Stimulated activated naive CD8-positive, alpha-beta T cell treated with anti-CD3 and anti-CD28 coated beads, Interleukin-15, Interleukin-2, amounts not matched to agents 100 ng/mL and 50 ng/mL, for 24 hours (primary cell): ENCODE measurements around the gene DBP.
A peak's percentile ranks its signal among the peaks of the same experiment; 100 is the strongest.

Experiments used
- H3K27ac Mint-ChIP-seq: one replicate; pipeline ENCODE4 v1.8.0; 2021; ENCODE audit warnings: mild to moderate bottlenecking, mixed read lengths
- H3K27me3 Mint-ChIP-seq: one replicate; pipeline ENCODE4 v1.8.0; 2021; ENCODE audit warnings: mixed read lengths
- H3K36me3 Mint-ChIP-seq: one replicate; pipeline ENCODE4 v1.8.0; 2021; ENCODE audit warnings: low read depth, mixed read lengths
- H3K4me1 Mint-ChIP-seq: one replicate; pipeline ENCODE4 v1.8.0; 2021; ENCODE audit warnings: low read depth, mixed read lengths
- H3K4me3 Mint-ChIP-seq: one replicate; pipeline ENCODE4 v1.8.0; 2021; ENCODE audit warnings: mild to moderate bottlenecking, mixed read lengths
- H3K9me3 Mint-ChIP-seq: one replicate; pipeline ENCODE4 v1.8.0; 2021; ENCODE audit warnings: mixed read lengths

Gene DBP

GRCh38 chr19:48603001-48603400 is 34.2 kb downstream of the DBP start:
- H3K36me3 Mint-ChIP-seq = no peaks in the 10 kb centered on the region
- no peaks in the 10 kb centered on the region for H3K9me3 Mint-ChIP-seq

DNA sequence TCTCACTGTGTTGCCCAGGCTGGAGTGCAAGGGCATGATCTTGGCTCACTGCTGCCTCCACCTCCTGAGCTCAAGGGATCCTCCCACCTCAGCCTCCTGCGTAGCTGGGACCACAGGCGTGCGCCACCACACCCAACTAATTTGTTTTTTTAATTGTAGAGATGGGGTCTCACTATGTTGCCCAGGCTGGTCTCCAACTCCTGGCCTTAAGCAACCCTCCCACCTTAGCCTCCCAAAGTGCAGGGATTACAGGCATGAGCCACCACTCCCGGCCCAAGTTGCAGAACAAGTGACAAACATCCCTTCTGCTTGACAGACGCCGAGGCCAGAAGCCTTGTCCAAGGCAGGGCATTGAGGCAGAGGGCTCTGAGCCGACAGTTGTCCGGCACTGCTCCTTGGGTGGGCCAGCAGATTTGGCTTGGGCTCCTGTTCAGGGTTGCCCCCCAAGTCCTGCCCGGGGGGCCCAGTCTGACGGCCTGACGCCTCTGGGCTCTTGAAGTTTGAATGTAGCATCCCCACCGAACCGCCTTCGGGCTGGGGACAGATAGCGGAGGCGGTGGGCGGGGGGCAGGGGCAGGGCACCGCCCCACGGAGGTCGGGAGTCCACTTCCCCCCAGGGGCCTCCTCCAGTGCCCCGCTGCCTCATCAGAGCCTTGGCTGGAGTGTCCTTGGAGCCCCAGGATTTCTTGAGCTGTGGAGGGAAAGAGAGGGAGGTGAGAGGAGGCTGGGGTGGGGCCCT is 36.3 kb downstream of the DBP start:
- H3K36me3 Mint-ChIP-seq = no peaks in the 10 kb centered on the region
- no peak overlapping the region for H3K27ac Mint-ChIP-seq
- no peaks in the 10 kb centered on the region for H3K9me3 Mint-ChIP-seq
- H3K4me1 Mint-ChIP-seq = peaks cover 4% of the 10 kb centered on the region
- H3K27me3 Mint-ChIP-seq = no peaks in the 10 kb centered on the region
- H3K4me3 Mint-ChIP-seq = no peak overlapping the region

More at GRCh38 chr19:48603001-48603400, 34.2 kb downstream of the DBP start:
- Mint-ChIP-seq H3K27ac (no peak overlapping the region), H3K4me3 (no peak overlapping the region), H3K4me1 (no peaks in the 10 kb centered on the region), H3K27me3 (no peaks in the 10 kb centered on the region)

DNA sequence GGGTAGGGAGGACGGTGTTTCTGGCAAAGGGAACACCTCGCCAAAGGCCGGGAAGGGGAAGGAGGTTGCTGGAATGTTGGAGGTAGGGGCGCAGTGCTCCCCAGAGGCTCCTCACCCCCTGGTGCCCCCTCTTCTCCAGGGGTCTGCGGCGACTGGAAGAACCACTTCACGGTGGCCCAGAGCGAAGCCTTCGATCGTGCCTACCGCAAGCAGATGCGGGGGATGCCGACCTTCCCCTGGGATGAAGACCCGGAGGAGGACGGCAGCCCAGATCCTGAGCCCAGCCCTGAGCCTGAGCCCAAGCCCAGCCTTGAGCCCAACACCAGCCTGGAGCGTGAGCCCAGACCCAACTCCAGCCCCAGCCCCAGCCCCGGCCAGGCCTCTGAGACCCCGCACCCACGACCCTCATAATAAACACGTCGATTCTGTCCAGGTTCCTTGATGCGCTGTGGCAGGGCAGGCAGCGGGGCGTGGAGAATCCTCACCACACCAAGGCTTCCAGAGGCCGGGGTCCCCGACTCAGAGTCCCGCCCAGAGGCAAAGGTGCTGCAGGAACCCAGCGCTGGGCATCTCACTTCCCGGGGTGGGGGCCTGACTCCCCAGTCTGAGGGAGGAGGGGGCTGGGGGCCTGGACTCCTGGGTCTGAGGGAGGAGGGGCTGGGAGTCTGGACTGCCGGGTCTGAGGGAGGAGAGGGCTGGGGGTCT is 38.0 kb downstream of the DBP start:
- no peak overlapping the region for H3K27ac Mint-ChIP-seq
- no peaks in the 10 kb centered on the region for H3K9me3 Mint-ChIP-seq
- peaks cover 4% of the 10 kb centered on the region for H3K4me1 Mint-ChIP-seq
- no peaks in the 10 kb centered on the region for H3K27me3 Mint-ChIP-seq
- no peaks in the 10 kb centered on the region for H3K36me3 Mint-ChIP-seq
- H3K4me3 Mint-ChIP-seq = no peak overlapping the region

- Mint-ChIP-seq H3K27me3 (no peaks in the 10 kb centered on the region), H3K4me3 (peak overlapping the region; percentile 60), H3K36me3 (no peaks in the 10 kb centered on the region), H3K4me1 (peaks cover 4% of the 10 kb centered on the region), H3K9me3 (no peaks in the 10 kb centered on the region), H3K27ac (peak overlapping the region; percentile 40)
Measured at GRCh38 chr19:48596679-48597465, 40.3 kb downstream of the DBP start.

- Mint-ChIP-seq H3K27me3 (no peaks in the 10 kb centered on the region), H3K27ac (no peak overlapping the region), H3K9me3 (no peaks in the 10 kb centered on the region), H3K4me1 (peaks cover 4% of the 10 kb centered on the region), H3K36me3 (no peaks in the 10 kb centered on the region), H3K4me3 (peak overlapping the region; percentile 60)
Measured at GRCh38 chr19:48596237-48596636, 40.9 kb downstream of the DBP start.

GRCh38 chr19:48595833-48596232 is 41.3 kb downstream of the DBP start:
- no peaks in the 10 kb centered on the region for H3K9me3 Mint-ChIP-seq
- no peak overlapping the region for H3K27ac Mint-ChIP-seq
- no peaks in the 10 kb centered on the region for H3K27me3 Mint-ChIP-seq
- H3K36me3 Mint-ChIP-seq = no peaks in the 10 kb centered on the region
- no peak overlapping the region for H3K4me3 Mint-ChIP-seq
- H3K4me1 Mint-ChIP-seq = peaks cover 4% of the 10 kb centered on the region

DNA sequence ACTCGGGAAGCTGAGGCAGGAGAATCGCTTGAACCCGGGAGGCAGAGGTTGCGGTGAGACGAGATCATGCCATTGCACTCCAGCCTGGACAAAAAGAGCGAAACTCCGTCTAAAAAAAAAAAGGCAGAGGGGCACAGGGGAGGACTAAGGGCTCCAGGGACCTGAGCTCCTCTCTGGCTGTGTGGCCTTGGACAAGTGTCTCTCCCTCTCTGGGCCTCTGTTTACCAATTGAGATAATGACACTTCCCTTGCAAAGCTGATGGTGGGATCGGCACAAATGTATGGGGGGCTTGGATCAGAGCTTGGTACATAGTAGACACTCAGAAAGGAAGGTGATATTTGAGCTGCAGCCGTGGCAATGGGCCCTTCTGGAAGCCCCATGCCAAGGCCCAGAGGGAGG is 42.0 kb downstream of the DBP start:
- H3K9me3 Mint-ChIP-seq = no peaks in the 10 kb centered on the region
- peaks cover 4% of the 10 kb centered on the region for H3K4me1 Mint-ChIP-seq
- H3K36me3 Mint-ChIP-seq = no peaks in the 10 kb centered on the region
- H3K4me3 Mint-ChIP-seq = no peak overlapping the region
- H3K27me3 Mint-ChIP-seq = no peaks in the 10 kb centered on the region
- no peak overlapping the region for H3K27ac Mint-ChIP-seq

DNA sequence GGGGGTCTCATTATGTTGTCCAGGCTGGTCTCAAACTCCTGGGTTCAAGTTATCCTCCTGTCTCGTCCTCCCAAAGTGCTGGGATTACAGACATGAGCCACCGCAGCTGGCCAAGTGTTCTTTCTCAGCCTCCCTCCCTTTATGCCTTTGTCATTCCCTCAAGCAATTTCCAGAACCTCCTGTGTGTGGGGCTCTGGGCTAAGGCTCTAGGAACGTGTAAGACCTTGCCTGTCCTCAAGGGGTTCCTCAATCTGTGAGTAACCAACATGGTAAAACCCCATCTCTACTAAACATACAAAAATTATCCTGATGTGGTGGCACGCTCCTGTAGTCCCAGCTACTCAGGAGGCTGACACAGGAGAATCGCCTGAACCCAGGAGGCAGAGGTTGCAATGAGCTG is 46.2 kb downstream of the DBP start:
- Mint-ChIP-seq H3K36me3 (no peaks in the 10 kb centered on the region), H3K4me3 (no peak overlapping the region), H3K27me3 (no peaks in the 10 kb centered on the region), H3K9me3 (no peaks in the 10 kb centered on the region), H3K4me1 (peaks cover 9% of the 10 kb centered on the region), H3K27ac (no peak overlapping the region)

DNA sequence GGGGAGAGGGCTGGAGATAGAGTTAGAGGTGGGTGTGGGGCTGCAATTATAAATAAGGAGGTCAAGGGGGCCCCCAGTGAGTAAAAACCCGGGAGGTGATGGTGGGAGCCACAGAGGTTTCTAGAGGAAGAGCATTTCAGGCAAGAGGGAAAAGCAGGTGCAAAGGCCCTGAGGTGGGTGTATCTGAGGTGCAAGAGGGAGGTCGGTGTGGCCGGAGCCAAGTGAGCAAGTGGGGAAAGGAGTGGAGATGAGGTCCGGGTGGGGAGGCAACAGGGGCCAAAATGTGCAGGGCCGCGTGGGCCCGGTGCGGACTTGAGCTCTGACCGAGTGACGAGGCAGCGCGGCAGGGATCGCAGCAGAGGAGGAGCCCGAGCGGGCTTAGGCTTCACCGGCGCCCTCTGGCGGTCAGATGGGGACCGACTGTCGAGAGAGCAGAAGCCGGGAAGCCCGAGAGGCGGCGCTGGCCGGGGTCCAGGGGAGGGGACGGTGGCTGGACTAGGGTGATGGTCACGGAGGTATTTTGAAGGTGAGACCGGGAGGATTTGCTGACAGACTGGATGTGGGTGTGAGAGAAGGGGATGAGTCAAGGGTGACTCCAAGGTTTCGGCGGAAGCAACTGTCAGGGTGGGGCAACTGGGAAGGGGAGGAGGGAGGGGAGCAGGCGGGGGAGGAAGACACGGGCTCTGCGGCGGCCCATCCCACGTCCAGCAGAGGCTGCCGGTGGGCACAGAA is 48.3 kb downstream of the DBP start:
- H3K4me1 Mint-ChIP-seq = peaks cover 13% of the 10 kb centered on the region
- peak overlapping the region; percentile 59 for H3K27ac Mint-ChIP-seq
- H3K36me3 Mint-ChIP-seq = no peaks in the 10 kb centered on the region
- no peaks in the 10 kb centered on the region for H3K9me3 Mint-ChIP-seq
- H3K27me3 Mint-ChIP-seq = peaks cover 4% of the 10 kb centered on the region
- peak overlapping the region; percentile 62 for H3K4me3 Mint-ChIP-seq

GRCh38 chr19:48587387-48587786 is 49.8 kb downstream of the DBP start:
- Mint-ChIP-seq H3K4me3 (no peak overlapping the region), H3K36me3 (no peaks in the 10 kb centered on the region), H3K4me1 (peaks cover 13% of the 10 kb centered on the region), H3K27me3 (peaks cover 4% of the 10 kb centered on the region), H3K27ac (no peak overlapping the region), H3K9me3 (no peaks in the 10 kb centered on the region)

- peaks cover 4% of the 10 kb centered on the region for H3K27me3 Mint-ChIP-seq
- H3K36me3 Mint-ChIP-seq = no peaks in the 10 kb centered on the region
- H3K9me3 Mint-ChIP-seq = no peaks in the 10 kb centered on the region
- H3K4me1 Mint-ChIP-seq = peaks cover 4% of the 10 kb centered on the region
- no peak overlapping the region for H3K4me3 Mint-ChIP-seq
- no peak overlapping the region for H3K27ac Mint-ChIP-seq
Measured at GRCh38 chr19:48582168-48582567, 55.0 kb downstream of the DBP start.
